Measurements from ENCODE around the gene SEC61A1. TPM values are rescaled to one million over a fixed set of nuclear protein-coding genes. Genes with fewer than 3 reads are reported as not detected.

SEC61A1 gene
- polyA plus RNA-seq, 2 of the 4 experiments (the other 2 are of a cell fraction), result 93.5 to 180 TPM

DNA sequence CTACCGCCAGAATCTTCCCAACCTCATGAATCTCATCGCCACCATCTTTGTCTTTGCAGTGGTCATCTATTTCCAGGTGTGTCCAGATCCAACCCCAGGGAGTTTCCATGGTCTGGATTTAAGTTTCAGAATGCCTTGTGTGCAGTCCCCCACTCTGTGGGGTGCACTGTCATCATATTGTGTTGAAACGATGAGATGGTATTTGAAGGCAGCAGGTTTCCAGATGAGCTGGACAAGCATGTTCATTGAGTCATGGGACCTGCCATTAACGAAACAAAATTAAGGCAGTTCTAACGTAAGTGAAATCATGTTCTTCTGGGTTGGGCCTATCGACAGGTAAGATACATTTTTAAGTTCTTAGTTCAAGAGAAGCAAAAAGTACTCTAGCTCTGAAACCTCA is 12.7 kb downstream of the SEC61A1 start:
- H3K27ac ChIP-seq, result no peak overlapping the region
- WGBS (ENCODE audit: missing lambda C conversion rate), result 93% methylated on average over 6 of the region's 6 CpGs
- no peaks in the 10 kb centered on the region for H3K4me1 ChIP-seq
- no peak overlapping the region for H3K4me2 ChIP-seq
- CTCF ChIA-PET, result interaction anchor here (1.7 to 2.2 kb wide), 2 partner anchors 13 to 413 kb away, joined by 5 to 6 read pairs; no protein-coding TSS in a partner anchor
- DNase-seq (ENCODE audit: low read depth in 1 of 2, low spot score in 1 of 2) (no peak), ATAC-seq (no peak), FAIRE-seq (no peak)
- TF ChIP-seq TP53 (CRISPR knock-in tag; IDR thresholded peaks at IDR 0.05), result no peak
- TF ChIP-seq CBX2 (IDR thresholded peaks at IDR 0.05; ENCODE audit: borderline replicate concordance, low read depth), result no peak
- no peak for TF ChIP-seq ESRRA (IDR thresholded peaks at IDR 0.05; ENCODE audit: borderline replicate concordance, low read length)
- no peak for TF ChIP-seq ELK1 (IDR thresholded peaks at IDR 0.05; ENCODE audit: low read depth, low read length)
- no peak for TF ChIP-seq NR3C1 (IDR thresholded peaks at IDR 0.05)
- POLR2A ChIA-PET, result no interaction called here
- H3K4me3 ChIP-seq, result no peak overlapping the region
- no peaks in the 10 kb centered on the region for H3K9me3 ChIP-seq

- CTCF ChIA-PET, result interaction anchor here (1.4 to 2.7 kb wide), 5 partner anchors 10 to 414 kb away, joined by 5 to 13 read pairs (median 7); no protein-coding TSS in a partner anchor
- WGBS (ENCODE audit: missing lambda C conversion rate), result 93% methylated on average over 4 of the region's 4 CpGs
- POLR2A ChIA-PET, result no interaction called here
- Histone ChIP-seq H3K27ac (no peak overlapping the region), H3K9me3 (no peaks in the 10 kb centered on the region), H3K4me3 (no peak overlapping the region), H3K4me2 (no peak overlapping the region), H3K4me1 (no peaks in the 10 kb centered on the region)
- no peak for TF ChIP-seq HEYL (CRISPR knock-in tag; IDR thresholded peaks at IDR 0.05)
- TF ChIP-seq RNF2 (IDR thresholded peaks at IDR 0.05; ENCODE audit: borderline replicate concordance, low read depth), result no peak
- TF ChIP-seq RARB (CRISPR knock-in tag; IDR thresholded peaks at IDR 0.05), result no peak
- TF ChIP-seq FOSL2 (IDR thresholded peaks at IDR 0.05), result no peak
- TF ChIP-seq FOSL2 (CRISPR knock-in tag; IDR thresholded peaks at IDR 0.05), result no peak
- no peak for TF ChIP-seq ZSCAN20 (CRISPR knock-in tag; IDR thresholded peaks at IDR 0.05)
- TF ChIP-seq RAD21 (conservative IDR thresholded peaks at IDR 0.05 in 1 of 2, IDR thresholded peaks at IDR 0.05 in 1 of 2), result no peak
- TF ChIP-seq FOSB (CRISPR knock-in tag; IDR thresholded peaks at IDR 0.05), result no peak
- TF ChIP-seq BHLHE40 (IDR thresholded peaks at IDR 0.05; ENCODE audit: low read depth, low read length), result no peak
- no peak for TF ChIP-seq TFCP2L1 (CRISPR knock-in tag; IDR thresholded peaks at IDR 0.05)
- TF ChIP-seq HOXB5 (CRISPR knock-in tag; IDR thresholded peaks at IDR 0.05), result no peak
- no peak for TF ChIP-seq HES2 (IDR thresholded peaks at IDR 0.05)
- no peak for TF ChIP-seq REST (IDR thresholded peaks at IDR 0.05)
- no peak for TF ChIP-seq CHD2 (IDR thresholded peaks at IDR 0.05; ENCODE audit: low read length, partially characterized antibody)
- TF ChIP-seq MYC (IDR thresholded peaks at IDR 0.05; ENCODE audit: borderline replicate concordance, low read length), result no peak
- no peak for TF ChIP-seq HOXA7 (CRISPR knock-in tag; IDR thresholded peaks at IDR 0.05)
- no peak for TF ChIP-seq ZC3H11A (IDR thresholded peaks at IDR 0.05)
- no peak for TF ChIP-seq ELK1 (IDR thresholded peaks at IDR 0.05; ENCODE audit: low read depth, low read length)
- no peak for TF ChIP-seq POLR2AphosphoS2 (conservative IDR thresholded peaks at IDR 0.05; ENCODE audit: low read length)
- TF ChIP-seq, protein P1, sequence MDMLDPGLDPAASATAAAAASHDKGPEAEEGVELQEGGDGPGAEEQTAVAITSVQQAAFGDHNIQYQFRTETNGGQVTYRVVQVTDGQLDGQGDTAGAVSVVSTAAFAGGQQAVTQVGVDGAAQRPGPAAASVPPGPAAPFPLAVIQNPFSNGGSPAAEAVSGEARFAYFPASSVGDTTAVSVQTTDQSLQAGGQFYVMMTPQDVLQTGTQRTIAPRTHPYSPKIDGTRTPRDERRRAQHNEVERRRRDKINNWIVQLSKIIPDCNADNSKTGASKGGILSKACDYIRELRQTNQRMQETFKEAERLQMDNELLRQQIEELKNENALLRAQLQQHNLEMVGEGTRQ (IDR thresholded peaks at IDR 0.05), result no peak
- TF ChIP-seq, protein P2, sequence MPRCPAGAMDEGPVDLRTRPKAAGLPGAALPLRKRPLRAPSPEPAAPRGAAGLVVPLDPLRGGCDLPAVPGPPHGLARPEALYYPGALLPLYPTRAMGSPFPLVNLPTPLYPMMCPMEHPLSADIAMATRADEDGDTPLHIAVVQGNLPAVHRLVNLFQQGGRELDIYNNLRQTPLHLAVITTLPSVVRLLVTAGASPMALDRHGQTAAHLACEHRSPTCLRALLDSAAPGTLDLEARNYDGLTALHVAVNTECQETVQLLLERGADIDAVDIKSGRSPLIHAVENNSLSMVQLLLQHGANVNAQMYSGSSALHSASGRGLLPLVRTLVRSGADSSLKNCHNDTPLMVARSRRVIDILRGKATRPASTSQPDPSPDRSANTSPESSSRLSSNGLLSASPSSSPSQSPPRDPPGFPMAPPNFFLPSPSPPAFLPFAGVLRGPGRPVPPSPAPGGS (IDR thresholded peaks at IDR 0.05), result no peak
- no peak for ATAC-seq
- DNase-seq (ENCODE audit: low read depth in 1 of 2, low spot score in 1 of 2), result no peak
- FAIRE-seq, result no peak
Observed at GRCh38 chr3:128066114-128066513, 13.9 kb downstream of the SEC61A1 start.

Measured in A549 (cell line).